K562 (cell line): ENCODE measurements around the gene ARL8A. TPM values are rescaled to one million over a fixed set of nuclear protein-coding genes. Genes with fewer than 3 reads are reported as not detected.

Experiments
- EP300 ChIP-seq: IDR thresholded peaks from 2 replicates; pipeline ENCODE4 v1.6.1; 2012; ENCODE audit warnings: low read length, improper control_type of control experiment
- HNRNPH1 ChIP-seq: fragments of 200-400 bp; formaldehyde crosslinking; optimal IDR thresholded peaks from 2 replicates; pipeline ENCODE3; 2017; ENCODE audit warnings: low read depth, mild to moderate bottlenecking, low read length, moderate library complexity
- HNRNPUL1 ChIP-seq: fragments of 200-400 bp; formaldehyde crosslinking; IDR thresholded peaks from 2 replicates; pipeline ENCODE4 v1.6.1; 2017; ENCODE audit warnings: low read length
- MIER1 ChIP-seq: fragments of 450-650 bp; IDR thresholded peaks from 2 replicates; pipeline ENCODE4 v1.6.1; 2016; ENCODE audit warnings: antibody characterized with exemption, mild to moderate bottlenecking, low read depth
- MNT ChIP-seq, 2 experiments: fragments of 450-650 bp; conservative IDR thresholded peaks; 2 replicates each; pipeline ENCODE4 v1.6.1; 2017; ENCODE audit warnings: mild to moderate bottlenecking in 2 of 2, moderate library complexity in 2 of 2
- MTF1 ChIP-seq: fragments of 250-450 bp; sonication (Bioruptor Pico); IDR thresholded peaks from 2 replicates; pipeline ENCODE4 v1.9.0; 2021; ENCODE audit warnings: moderate library complexity, mild to moderate bottlenecking, inconsistent platforms, borderline replicate concordance
- RBM34 ChIP-seq: fragments of 200-400 bp; formaldehyde crosslinking; IDR thresholded peaks from 2 replicates; pipeline ENCODE4 v1.6.1; 2018; ENCODE audit warnings: low read length, borderline replicate concordance; ENCODE audit not compliant: insufficient read depth
- RBM39 ChIP-seq: fragments of 200-400 bp; formaldehyde crosslinking; optimal IDR thresholded peaks from 2 replicates; pipeline ENCODE3; 2018; ENCODE audit warnings: low read depth, low read length
- RFX5 ChIP-seq: IDR thresholded peaks from 2 replicates; pipeline ENCODE4 v1.6.1; 2011; ENCODE audit warnings: low read depth, mild to moderate bottlenecking, improper control_type of control experiment, low read length
- SIN3A ChIP-seq, 2 experiments: fragments of 150-350 bp in 1 of 2; IDR thresholded peaks; 2 replicates each; pipeline ENCODE4 v1.6.1; 2011 to 2016; ENCODE audit warnings: borderline replicate concordance in 2 of 2, low read depth in 2 of 2, low read length in 2 of 2, mild to moderate bottlenecking in 2 of 2, moderate library complexity in 2 of 2; ENCODE audit not compliant: control insufficient read depth in 1 of 2
- SMAD2 ChIP-seq: fragments of 150-350 bp; IDR thresholded peaks from 2 replicates; pipeline ENCODE4 v1.6.1; 2014; ENCODE audit warnings: low read depth, mild to moderate bottlenecking, low read length
- SMC3 ChIP-seq: conservative IDR thresholded peaks from 2 replicates; pipeline ENCODE4 v1.6.1; 2011; ENCODE audit warnings: low read depth, low read length, improper control_type of control experiment; ENCODE audit not compliant: insufficient read depth
- ZFP1 ChIP-seq: fragments of 450-650 bp; formaldehyde crosslinking; IDR thresholded peaks from 2 replicates; pipeline ENCODE4 v1.4.0; 2020; ENCODE audit warnings: mild to moderate bottlenecking, mixed read lengths
- ZNF224 ChIP-seq: sonication (generic); formaldehyde crosslinking; IDR thresholded peaks from 2 replicates; pipeline ENCODE4 v1.8.0; 2022; ENCODE audit warnings: mild to moderate bottlenecking, missing genetic modification reagents
- ZNF24 ChIP-seq: fragments of 450-650 bp; IDR thresholded peaks from 2 replicates; pipeline ENCODE4 v1.6.1; 2016
- ZNF551 ChIP-seq: fragments of 250-450 bp; sonication (Bioruptor Pico); IDR thresholded peaks from 2 replicates; pipeline ENCODE4 v1.5.0; 2021; ENCODE audit warnings: mild to moderate bottlenecking, moderate library complexity
- ZNF766 ChIP-seq: fragments of 200-800 bp; sonication (Bioruptor generic); conservative IDR thresholded peaks from 2 replicates; pipeline ENCODE4 v1.6.1; 2016; ENCODE audit warnings: missing genetic modification characterization, missing compliant biosample characterization
- polyA plus RNA-seq, 8 experiments: library from polyadenylated mRNA; depleted of rRNA in 4 of 8; stranded (reverse) in 5 of 8; unstranded in 3 of 8; fragments of >200 nt; fragmentation: Nextera tagmentation in 2 of 8; fragmentation: Illumina TruSeq in 1 of 8; extraction: Ambion mirVana in 2 of 8; extraction: Trizol in 1 of 8; gene quantifications; 2 replicates each; pipeline versions ENCODE4 v1.2.1 to v1.2.3, GENCODE V29; 2011 to 2014; ENCODE audit warnings: inconsistent platforms in 1 of 8, missing spikeins in 1 of 8
- total RNA-seq, 7 experiments: library from RNA; depleted of rRNA in 6 of 7; stranded (reverse); fragments of >200 nt in 6 of 7; fragmentation: Illumina TruSeq in 2 of 7; extraction: Trizol in 2 of 7; gene quantifications; 2 replicates each; pipeline versions ENCODE4 v1.2.1 to v1.2.3, GENCODE V29; 2011 to 2021; ENCODE audit warnings: low replicate concordance in 1 of 7
- TF ChIP-seq, protein P1 (sequence below): sonication (generic); formaldehyde crosslinking; IDR thresholded peaks from 2 replicates; pipeline ENCODE4 v1.8.0; 2023; ENCODE audit warnings: mild to moderate bottlenecking, missing genetic modification reagents
- TF ChIP-seq, protein P2 (sequence below): fragments of 450-650 bp; formaldehyde crosslinking; IDR thresholded peaks from 2 replicates; pipeline ENCODE4 v1.4.0; 2020; ENCODE audit warnings: mild to moderate bottlenecking
- TF ChIP-seq, protein P3 (sequence below): fragments of 250-450 bp; sonication (Bioruptor Pico); IDR thresholded peaks from 2 replicates; pipeline ENCODE4 v1.4.0; 2020; ENCODE audit warnings: mild to moderate bottlenecking, moderate library complexity

The ARL8A gene
- total and polyA plus RNA-seq, 9 of the 15 experiments (the other 6 are each of a cell fraction or from before 2014, with no cell fraction given) = 0.17 to 27.3 (median 15.6) TPM

GRCh38 chr1:202159534-202160371 is 15.2 kb upstream of the ARL8A start (continued):
- TF ChIP-seq, protein P1, sequence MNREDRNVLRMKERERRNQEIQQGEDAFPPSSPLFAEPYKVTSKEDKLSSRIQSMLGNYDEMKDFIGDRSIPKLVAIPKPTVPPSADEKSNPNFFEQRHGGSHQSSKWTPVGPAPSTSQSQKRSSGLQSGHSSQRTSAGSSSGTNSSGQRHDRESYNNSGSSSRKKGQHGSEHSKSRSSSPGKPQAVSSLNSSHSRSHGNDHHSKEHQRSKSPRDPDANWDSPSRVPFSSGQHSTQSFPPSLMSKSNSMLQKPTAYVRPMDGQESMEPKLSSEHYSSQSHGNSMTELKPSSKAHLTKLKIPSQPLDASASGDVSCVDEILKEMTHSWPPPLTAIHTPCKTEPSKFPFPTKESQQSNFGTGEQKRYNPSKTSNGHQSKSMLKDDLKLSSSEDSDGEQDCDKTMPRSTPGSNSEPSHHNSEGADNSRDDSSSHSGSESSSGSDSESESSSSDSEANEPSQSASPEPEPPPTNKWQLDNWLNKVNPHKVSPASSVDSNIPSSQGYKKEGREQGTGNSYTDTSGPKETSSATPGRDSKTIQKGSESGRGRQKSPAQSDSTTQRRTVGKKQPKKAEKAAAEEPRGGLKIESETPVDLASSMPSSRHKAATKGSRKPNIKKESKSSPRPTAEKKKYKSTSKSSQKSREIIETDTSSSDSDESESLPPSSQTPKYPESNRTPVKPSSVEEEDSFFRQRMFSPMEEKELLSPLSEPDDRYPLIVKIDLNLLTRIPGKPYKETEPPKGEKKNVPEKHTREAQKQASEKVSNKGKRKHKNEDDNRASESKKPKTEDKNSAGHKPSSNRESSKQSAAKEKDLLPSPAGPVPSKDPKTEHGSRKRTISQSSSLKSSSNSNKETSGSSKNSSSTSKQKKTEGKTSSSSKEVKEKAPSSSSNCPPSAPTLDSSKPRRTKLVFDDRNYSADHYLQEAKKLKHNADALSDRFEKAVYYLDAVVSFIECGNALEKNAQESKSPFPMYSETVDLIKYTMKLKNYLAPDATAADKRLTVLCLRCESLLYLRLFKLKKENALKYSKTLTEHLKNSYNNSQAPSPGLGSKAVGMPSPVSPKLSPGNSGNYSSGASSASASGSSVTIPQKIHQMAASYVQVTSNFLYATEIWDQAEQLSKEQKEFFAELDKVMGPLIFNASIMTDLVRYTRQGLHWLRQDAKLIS (CRISPR knock-in tag) = no peak; the same call in 1 of the 2 replicates
- TF ChIP-seq ZFP1 (CRISPR knock-in tag) (peak; percentile 44; the same call in 1 of the 2 replicates), ZNF24 (no peak), SMAD2 (no peak), ZNF766 (CRISPR knock-in tag) (peak; percentile 63), MTF1 (CRISPR knock-in tag) (no peak), SIN3A (IDR thresholded peaks at IDR 0.05; ENCODE audit: borderline replicate concordance in 2 of 2, control insufficient read depth in 1 of 2, low read depth in 2 of 2, low read length in 2 of 2) (peak in 1 of 2 experiments; percentile 43; a peak in 1 of 4 replicates), EP300 (peak; percentile 90), MIER1 (no peak), ZNF224 (CRISPR knock-in tag) (no peak; the same call in 1 of the 2 replicates), HNRNPH1 (no peak), MNT (conservative IDR thresholded peaks at IDR 0.05) (peak; percentile 53 to 58), HNRNPUL1 (no peak), SMC3 (no peak), RFX5 (no peak), RBM39 (no peak), RBM34 (no peak), ZNF551 (CRISPR knock-in tag) (no peak)
- TF ChIP-seq, protein P2, sequence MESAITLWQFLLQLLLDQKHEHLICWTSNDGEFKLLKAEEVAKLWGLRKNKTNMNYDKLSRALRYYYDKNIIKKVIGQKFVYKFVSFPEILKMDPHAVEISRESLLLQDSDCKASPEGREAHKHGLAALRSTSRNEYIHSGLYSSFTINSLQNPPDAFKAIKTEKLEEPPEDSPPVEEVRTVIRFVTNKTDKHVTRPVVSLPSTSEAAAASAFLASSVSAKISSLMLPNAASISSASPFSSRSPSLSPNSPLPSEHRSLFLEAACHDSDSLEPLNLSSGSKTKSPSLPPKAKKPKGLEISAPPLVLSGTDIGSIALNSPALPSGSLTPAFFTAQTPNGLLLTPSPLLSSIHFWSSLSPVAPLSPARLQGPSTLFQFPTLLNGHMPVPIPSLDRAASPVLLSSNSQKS (CRISPR knock-in tag) = no peak
- TF ChIP-seq, protein P3, sequence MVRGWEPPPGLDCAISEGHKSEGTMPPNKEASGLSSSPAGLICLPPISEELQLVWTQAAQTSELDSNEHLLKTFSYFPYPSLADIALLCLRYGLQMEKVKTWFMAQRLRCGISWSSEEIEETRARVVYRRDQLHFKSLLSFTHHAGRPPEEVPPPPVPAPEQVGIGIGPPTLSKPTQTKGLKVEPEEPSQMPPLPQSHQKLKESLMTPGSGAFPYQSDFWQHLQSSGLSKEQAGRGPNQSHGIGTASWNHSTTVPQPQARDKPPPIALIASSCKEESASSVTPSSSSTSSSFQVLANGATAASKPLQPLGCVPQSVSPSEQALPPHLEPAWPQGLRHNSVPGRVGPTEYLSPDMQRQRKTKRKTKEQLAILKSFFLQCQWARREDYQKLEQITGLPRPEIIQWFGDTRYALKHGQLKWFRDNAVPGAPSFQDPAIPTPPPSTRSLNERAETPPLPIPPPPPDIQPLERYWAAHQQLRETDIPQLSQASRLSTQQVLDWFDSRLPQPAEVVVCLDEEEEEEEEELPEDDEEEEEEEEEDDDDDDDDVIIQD (CRISPR knock-in tag) = no peak
